Activated CD8-positive, alpha-beta memory T cell treated with anti-CD3 and anti-CD28 coated beads for 36 hours (primary cell): ENCODE measurements around the gene PRRT4. TPM values are rescaled to one million over a fixed set of nuclear protein-coding genes. Genes with fewer than 3 reads are reported as not detected.

Experiments used
- CTCF ChIA-PET: fragments of 350-600 bp; sonication (Branson Sonifier 250); formaldehyde crosslinking; loops from one replicate; lab custom pipeline; 2021; ENCODE audit warnings: antibody characterized with exemption; lab: Charles Lee
- POLR2A ChIA-PET: fragments of 350-600 bp; sonication (Branson Sonifier 250); formaldehyde crosslinking; loops from one replicate; lab custom pipeline; 2021; ENCODE audit warnings: antibody characterized with exemption; lab: Charles Lee
- total RNA-seq, 2 experiments: library from RNA; stranded (reverse); gene quantifications; one replicate each; pipeline ENCODE4 v1.2.3, GENCODE V29; 2021

The PRRT4 gene
- total RNA-seq, 2 experiments from 2014 or later, result 0.23 to 0.27 TPM

DNA sequence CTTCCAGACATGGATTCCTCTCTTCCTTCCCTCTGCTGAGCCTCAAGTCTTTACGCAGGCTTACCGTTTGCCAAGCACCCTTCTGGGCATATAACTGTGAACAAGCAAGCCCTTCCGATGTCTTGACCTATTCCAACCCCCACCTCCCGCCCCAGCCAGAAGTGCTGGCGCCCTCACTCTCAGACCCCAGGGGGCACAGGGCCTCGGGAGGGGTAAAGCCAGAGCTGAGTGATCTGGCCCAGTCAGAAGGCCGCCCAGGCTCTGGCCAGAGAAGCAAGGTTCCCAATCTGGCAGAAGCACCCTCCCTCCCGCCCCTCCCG, 1.2 kb downstream of the PRRT4 start:
- ChIA-PET CTCF (interaction anchor here (0.9 to 5.6 kb wide), 2 partner anchors 12 to 28 kb away, joined by 4 to 21 read pairs; no protein-coding TSS in a partner anchor), POLR2A (interaction anchor here (0.6 to 0.9 kb wide), 2 partner anchors 45 to 116 kb away, joined by 3 to 4 read pairs; partner anchors contain the start of gene METTL2B)

DNA sequence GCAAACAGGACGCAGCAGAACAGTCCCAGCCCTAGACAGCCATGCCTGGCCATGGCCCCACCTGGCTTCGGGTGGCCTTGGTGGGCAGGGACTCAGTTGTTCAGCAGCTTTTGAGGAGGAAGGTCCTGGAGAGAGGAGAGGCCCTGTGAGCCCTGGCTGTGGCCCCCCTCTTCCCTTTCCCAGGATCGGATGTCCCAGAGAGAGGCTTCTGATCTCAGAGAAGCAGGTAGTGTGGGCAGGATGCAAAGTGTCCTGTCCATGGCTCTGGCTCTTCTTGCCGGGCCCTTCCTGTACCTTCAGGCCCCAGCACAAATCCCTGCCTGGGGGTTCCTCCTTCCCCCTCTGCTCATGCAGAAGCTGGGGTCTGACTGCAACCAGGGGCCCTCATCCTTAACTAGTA, 1.6 kb downstream of the PRRT4 start:
- ChIA-PET CTCF (interaction anchor here (0.9 to 5.6 kb wide), 2 partner anchors 12 to 28 kb away, joined by 4 to 21 read pairs; no protein-coding TSS in a partner anchor), POLR2A (no interaction called here)

DNA sequence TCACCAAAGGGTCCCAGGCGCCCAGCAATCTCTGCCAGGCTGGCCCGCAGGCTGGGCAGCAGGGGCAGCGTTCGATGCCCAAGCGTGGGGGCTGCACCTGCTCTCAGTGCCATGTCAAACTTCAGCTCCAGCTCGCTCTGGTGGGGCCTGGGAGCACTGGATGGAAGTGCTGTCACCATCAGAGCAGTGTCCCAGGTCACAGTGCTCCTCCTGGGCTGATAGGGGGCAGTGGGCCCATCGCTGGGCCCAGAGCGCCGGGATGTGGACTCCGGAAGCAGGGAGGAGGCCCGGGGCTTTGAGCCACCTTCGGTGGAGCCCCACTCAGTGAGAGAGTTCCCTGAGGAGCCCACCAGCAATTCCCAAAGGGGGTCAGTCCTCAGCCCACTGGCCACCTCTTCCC, 2.2 kb downstream of the PRRT4 start:
- POLR2A ChIA-PET, result no interaction called here

DNA sequence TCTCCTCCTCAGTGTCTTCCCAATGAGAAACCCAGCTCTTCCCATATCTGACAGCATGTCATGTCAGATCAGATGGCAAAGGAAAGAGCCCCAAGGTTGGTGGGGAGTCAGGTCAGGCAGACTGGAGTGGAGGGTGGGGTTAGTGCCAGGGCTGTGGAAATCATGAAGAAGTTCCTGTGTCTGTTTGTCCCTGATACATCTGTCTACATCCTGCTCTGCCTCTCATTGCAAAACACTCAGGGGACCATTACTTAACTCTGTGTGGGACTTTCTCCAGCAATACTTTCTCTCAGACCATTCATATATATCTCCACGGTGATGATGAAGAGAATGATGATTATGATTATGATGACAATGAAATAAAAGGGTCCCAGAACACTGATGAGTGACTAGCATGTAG, 3.3 kb downstream of the PRRT4 start:
- CTCF ChIA-PET, result interaction anchor here (0.6 to 5.6 kb wide), 2 partner anchors 9 to 10 kb away, joined by 3 to 21 read pairs; no protein-coding TSS in a partner anchor
- POLR2A ChIA-PET, result interaction anchor here (0.8 kb wide), 1 partner anchor 15 kb away, joined by 3 read pairs; the partner anchor contains the start of gene RBM28

More for the DNA sequence above, 2.2 kb downstream of the PRRT4 start:
- CTCF ChIA-PET, result interaction anchor here (5.6 kb wide), 1 partner anchor 11 kb away, joined by 21 read pairs; no protein-coding TSS in a partner anchor

DNA sequence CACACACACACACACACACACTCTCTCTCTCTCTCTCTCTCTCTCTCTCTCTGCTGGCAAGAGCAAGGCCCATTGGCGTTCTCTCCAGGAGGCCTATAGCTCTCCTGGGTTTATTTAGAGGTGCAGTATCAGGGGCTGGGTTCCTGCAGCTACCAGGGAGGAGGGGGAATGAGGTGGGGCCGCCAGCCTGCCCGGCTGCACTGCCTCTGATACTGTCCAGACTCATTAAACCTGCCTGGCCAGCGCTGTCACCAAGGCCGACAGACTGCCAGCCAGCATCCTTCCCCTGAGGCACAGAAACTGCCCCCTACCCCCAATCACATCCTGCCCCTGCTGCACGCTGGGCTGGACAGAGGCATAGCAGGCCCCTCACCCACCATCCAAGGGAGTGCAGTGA, 4.3 kb downstream of the PRRT4 start:
- POLR2A ChIA-PET, result no interaction called here
- CTCF ChIA-PET, result interaction anchor here (5.6 kb wide), 1 partner anchor 9 kb away, joined by 21 read pairs; no protein-coding TSS in a partner anchor

DNA sequence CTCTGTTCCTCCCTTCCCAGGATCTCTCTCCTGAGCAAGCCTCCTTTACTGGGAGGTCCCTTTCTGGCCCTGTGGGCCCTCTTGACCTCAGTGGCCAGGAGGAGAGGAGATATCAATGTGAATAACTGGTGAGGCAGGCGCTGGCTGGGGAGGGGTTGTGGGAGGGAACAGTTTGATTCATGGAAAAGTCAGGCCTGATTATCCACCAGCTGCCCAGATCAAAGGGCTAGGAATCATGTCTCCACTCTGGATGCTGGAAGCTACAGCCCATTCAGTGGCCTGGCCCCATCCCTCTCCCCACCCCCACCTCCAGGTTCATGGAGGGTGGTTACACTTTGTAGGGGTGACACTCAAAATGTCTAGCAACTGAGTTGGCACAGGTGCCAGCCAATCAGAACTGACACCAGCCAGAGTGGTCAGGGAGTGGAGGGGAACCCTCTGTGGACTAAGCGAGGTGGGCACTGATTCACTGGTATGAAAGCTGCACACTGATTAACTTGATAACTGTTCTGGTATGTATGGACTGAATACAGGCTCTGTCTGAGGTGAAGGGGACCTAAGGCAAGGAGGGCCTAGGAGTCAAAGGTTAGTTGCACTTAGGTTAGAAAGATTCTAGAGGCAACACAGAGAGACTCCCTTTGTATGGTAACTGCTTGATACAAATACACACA, 4.8 kb downstream of the PRRT4 start:
- ChIA-PET POLR2A (no interaction called here), CTCF (interaction anchor here (5.6 kb wide), 1 partner anchor 9 kb away, joined by 21 read pairs; no protein-coding TSS in a partner anchor)

DNA sequence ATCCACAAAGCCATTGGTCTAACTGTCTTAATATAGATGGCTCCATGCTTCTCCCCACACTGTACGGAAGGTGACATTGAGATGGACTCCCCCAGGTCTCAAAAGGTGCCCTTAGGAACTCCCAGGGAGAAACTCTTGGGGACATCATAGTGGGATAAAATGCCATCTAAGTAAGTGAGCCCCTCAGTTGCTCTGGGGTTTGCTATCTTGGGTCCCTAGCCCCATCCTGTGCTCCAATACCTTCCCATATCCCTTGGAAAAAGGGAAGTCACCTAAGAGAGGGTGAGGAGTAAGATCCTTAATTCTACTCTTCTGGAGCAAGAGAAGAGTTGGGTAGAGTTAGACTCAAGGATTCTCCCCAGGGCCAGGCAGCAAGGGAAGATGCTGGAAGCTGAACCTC, 7.9 kb downstream of the PRRT4 start:
- POLR2A ChIA-PET, result no interaction called here

DNA sequence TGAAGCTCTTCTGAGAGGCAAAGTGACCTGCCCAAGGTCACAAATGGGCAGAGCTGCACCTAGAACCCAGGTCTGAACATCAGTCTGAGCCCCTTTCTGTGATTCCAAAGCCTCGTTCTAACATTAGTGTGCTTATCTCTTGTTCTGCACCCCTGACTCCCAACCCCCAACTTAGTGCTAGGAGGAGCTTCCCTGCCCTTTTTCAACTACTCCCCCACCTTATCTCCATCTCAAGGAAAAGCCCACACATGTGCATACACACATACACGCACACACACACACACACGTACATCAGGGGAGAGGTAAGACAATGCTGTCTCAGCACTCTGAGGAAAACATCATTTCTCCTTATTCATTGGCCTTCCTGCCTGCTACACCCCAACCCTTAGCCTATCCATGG, 8.3 kb downstream of the PRRT4 start:
- ChIA-PET CTCF (interaction anchor here (0.8 to 1.7 kb wide), 3 partner anchors 9 to 35 kb away, joined by 3 to 4 read pairs (median 4); no protein-coding TSS in a partner anchor), POLR2A (no interaction called here)

More for the DNA sequence above, 7.9 kb downstream of the PRRT4 start:
- CTCF ChIA-PET, result interaction anchor here (0.8 to 1.7 kb wide), 3 partner anchors 8 to 34 kb away, joined by 3 to 4 read pairs (median 4); no protein-coding TSS in a partner anchor

DNA sequence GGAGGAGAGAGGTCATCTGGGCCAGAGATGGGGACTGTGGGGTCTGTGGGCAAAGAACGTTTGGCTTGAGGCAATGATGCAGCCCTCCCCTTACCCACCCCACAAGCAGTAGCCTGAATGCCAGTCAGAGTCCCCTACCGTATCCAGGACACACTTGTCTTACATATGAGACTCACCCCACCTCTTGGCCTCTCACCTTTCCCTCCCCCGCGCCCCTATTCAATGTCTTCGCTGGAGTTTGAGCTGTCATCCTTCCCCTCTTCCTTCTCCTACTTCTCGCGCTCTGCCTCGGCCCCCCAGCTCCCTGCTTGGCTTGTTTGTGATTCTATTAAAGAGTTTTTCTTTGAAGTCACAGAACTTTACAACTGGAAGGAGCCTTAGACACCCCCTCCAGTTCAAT, 8.9 kb downstream of the PRRT4 start:
- ChIA-PET POLR2A (no interaction called here), CTCF (interaction anchor here (0.8 to 1.7 kb wide), 3 partner anchors 9 to 35 kb away, joined by 3 to 4 read pairs (median 4); no protein-coding TSS in a partner anchor)

DNA sequence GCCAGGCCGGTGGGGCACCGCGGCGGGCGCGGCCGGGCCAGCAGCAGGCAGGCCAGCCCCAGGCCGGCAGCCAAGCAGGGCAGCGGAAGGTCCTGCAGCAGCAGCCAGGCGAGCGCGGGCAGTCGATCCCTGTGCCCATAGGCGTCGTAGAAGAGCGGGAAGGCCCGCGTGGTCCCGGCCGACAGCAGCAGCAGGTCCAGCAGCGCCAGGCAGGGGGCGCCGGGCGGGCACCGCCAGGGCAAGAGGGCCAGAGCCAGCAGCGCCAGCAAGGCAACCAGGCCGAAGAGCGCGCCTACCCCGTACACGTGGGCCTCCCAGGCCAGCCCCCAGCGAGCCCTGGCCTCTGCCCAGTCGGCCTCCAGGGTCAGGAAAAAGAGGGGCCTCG, 9.3 kb downstream of the PRRT4 start:
- POLR2A ChIA-PET, result no interaction called here
- CTCF ChIA-PET, result no interaction called here

DNA sequence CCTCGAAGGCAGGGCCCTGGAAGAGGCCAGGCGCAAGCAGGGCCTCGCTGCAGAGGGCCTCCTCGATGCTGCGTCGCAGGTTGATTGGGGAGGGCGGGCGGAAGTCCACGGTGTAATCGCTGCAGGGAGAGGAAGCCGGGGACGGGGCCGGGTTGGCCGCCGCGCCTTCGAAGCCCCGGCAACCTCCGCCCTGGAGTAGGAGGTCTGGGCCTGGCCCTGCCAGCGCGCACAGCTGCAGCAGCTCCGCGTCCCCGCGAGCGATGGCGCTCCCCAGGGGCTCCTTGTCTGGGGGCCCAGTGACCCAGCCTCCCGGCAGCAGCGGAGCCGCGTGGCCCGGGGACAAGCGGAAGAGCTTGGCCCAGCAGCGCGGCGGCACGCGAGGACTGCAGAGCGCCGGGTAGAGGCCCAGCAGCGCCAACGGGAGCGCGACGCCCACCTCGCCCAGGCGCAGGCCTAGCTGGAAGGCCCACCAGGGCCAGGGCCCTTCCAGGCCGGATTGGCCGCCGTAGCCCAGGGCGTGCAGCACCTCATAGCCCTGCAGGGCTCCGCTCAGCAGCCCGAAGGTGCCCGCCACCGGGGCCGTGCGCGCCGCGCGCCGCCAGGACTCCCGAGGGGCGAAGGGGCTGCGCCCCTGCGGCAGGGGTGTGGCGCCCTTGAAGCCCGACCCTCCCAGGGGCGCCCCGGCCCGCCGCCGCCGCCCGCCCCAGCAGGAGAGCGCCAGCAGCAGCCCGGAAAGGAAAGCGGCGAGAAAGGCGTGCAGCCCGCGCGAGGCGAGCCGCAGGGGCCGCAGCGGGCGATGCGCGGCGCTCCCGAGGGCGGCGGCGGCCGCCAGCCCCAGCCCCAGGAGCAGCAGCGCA, 10.0 kb downstream of the PRRT4 start:
- POLR2A ChIA-PET, result no interaction called here
- CTCF ChIA-PET, result interaction anchor here (0.6 to 8.9 kb wide), 5 partner anchors 11 to 47 kb away, joined by 3 to 114 read pairs (median 3); no protein-coding TSS in a partner anchor

DNA sequence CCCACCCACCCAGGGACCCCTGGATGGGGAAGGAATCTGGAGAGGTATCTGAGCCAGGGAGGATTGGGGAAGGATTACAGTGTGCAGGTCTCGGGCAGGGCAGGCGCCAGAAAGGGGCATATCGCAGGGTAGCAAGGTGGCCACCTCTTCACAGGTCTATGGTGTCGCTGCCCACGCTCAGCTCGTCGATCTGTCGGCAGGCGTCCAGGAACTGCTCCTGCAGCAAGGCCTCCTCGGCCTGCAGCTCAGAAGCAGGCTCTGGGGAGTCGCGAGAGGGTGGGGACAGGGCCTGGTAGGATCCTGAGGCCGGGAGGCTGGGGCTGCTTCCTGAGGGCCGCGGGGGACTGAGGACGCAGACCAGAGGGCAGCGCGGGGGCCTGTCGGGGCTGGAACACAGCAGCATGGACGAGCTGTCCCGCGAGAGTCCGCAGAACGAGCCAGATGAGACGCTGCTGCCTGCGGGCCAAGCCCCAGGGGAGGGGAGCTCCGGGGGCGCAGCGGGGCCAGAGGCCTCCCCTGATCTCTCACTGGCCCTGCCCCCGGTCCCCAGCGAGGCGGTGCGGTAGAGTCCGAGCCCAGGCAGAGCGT, 10.7 kb downstream of the PRRT4 start:
- CTCF ChIA-PET, result interaction anchor here (1.5 to 8.9 kb wide), 5 partner anchors 12 to 75 kb away, joined by 3 to 114 read pairs (median 4); no protein-coding TSS in a partner anchor
- POLR2A ChIA-PET, result no interaction called here

DNA sequence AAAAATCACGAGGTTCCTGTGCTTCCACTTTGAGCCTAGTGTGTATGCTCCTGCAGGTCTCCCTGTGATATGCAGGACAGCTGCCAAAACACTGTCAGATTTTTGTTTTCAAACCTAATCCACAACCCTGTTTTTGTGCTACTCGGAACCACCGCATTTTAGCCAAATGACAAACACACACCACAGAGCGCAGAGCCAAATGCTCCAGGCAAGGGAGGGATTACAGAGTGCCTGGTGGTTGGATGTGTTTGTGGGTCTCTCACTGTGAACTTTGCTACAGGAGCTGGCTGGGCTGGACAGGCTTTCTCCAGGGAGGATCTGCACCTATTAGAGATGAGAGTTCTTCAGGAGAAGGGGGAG, 12.0 kb downstream of the PRRT4 start:
- POLR2A ChIA-PET, result no interaction called here
- CTCF ChIA-PET, result interaction anchor here (1.6 to 8.9 kb wide), 4 partner anchors 37 to 77 kb away, joined by 3 to 114 read pairs (median 16); no protein-coding TSS in a partner anchor

DNA sequence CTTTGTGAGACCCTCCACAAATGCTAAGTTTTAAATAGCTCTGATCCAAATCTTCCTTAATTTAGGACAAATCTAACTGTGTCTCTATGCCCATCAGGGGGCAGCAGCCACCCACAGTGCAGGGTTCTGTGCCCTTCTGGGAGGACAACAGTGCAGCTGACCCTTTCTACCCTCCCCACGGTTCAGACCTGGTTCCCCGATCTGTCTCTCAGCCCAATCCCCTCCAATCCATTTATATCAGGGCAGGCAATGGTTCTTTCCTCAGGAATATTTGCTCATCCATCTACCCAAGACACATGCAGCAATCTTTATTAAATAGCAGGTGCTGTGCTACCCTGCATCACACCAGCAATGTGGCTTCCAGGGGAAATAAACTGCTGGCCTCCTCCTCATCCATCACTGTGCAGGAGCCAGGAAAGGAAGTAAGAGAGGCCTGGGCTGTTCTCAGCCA, 13.8 kb downstream of the PRRT4 start:
- ChIA-PET POLR2A (interaction anchor here (0.9 kb wide), 1 partner anchor 40 kb away, joined by 4 read pairs; no protein-coding TSS in a partner anchor), CTCF (interaction anchor here (0.6 to 8.9 kb wide), 18 partner anchors 8 to 839 kb away, joined by 3 to 114 read pairs (median 4); partner anchors contain the start of gene PRRT4)

DNA sequence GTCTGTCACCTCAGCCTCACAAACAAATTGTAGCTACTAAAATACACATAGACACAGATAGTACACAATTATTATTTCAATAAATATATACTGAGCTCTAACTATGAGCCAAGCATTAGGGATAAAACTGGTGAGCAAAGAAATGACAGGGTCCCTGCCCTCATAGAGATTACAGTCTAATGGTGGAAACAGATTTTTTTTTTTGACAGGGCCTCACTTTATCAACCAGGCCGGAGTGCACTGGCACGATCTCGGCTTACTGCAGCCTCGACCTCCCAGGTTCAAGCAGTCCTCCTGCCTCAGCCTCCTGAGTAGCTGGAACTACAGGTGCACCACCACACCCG, 17.1 kb downstream of the PRRT4 start:
- CTCF ChIA-PET, result interaction anchor here (1.1 to 8.9 kb wide), 4 partner anchors 37 to 81 kb away, joined by 3 to 114 read pairs (median 4); no protein-coding TSS in a partner anchor
- POLR2A ChIA-PET, result interaction anchor here (0.5 kb wide), 1 partner anchor 25 kb away, joined by 5 read pairs; no protein-coding TSS in a partner anchor

DNA sequence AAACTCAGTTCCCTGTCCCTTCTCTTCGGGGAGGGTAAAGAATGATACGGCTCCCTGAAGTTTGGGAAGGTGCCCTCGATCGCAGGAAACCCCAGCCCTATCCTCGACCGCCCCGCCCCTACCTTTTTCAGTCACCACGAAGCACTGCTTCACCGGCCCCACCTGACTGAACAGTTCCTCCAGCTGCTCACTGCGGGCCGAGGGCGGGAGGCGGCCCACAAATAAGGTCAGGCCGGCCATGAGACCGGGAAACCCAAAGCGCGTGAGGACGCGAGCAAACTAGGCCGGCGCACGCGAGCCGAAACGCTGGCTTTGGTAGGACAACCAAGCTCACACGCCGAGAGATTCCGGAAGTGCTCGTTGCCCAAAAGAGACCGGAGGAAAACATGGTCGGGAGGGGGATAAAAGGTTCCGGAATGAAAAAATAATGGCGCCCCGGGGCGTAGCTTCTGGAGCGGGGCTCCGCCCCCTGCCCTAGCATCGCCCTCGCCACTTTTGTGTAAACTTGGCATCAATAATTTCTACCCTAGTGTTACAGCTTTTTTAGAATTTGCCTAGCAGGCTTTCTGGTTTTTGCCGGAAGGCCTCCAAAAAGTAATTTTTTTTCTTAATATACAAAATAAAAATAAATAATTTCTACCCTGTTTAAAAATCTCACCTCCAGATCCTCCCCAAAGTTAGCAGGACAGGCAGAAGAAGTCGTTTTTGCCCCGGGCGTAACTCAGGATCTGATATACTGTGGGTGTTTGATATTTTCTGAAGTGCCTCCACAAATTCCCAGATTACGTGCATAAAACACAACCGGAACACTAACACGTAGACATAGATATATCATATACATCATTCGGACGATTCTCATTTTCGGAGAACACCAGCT, 17.7 kb downstream of the PRRT4 start, which contains the start of gene RBM28:
RBM28 (minus strand) TSS at position 355 of the 877 bp plus-strand sequence; CDS start at position 240, 115 bp downstream.
- POLR2A ChIA-PET, result interaction anchor here (0.5 to 1.0 kb wide), 4 partner anchors 14 to 50 kb away, joined by 3 read pairs; partner anchors contain the start of gene PRRT4
- CTCF ChIA-PET, result interaction anchor here (1.0 to 8.9 kb wide), 4 partner anchors 38 to 83 kb away, joined by 4 to 114 read pairs (median 4); no protein-coding TSS in a partner anchor

DNA sequence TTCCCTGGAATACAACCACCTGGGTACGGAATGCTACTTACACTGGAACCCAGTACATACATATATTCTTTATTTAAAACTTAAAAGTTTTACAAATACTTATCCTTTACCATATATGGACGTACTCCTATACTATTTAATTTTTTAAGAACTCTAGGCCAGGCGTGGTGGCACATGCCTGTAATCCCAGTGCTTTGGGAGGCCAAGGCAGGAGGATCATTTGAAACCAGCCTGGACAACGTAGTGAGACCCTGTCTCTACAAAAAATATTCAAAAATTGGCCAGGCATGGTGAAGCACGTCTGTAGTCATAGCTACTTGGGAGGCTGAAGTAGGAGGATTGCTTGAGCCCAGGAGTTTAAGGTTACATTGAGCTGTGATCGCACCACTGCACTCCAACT, 19.8 kb downstream of the PRRT4 start:
- CTCF ChIA-PET, result interaction anchor here (0.9 to 1.1 kb wide), 2 partner anchors 46 to 57 kb away, joined by 4 to 5 read pairs; no protein-coding TSS in a partner anchor
- POLR2A ChIA-PET, result interaction anchor here (0.5 kb wide), 1 partner anchor 11 kb away, joined by 4 read pairs; no protein-coding TSS in a partner anchor
